GM18517 (cell line): ENCODE results near the gene NDUFA9.

Experiments
- ATAC-seq: cut with Tn5 transposase; IDR thresholded peaks from one replicate; pipeline ENCODE4 v1.9.1; 2021; ENCODE audit warnings: mild to moderate bottlenecking, moderate library complexity; ENCODE audit not compliant: unreplicated experiment

NDUFA9 gene

GRCh38 chr12:4685317-4685716 lies 36.4 kb downstream of the NDUFA9 start:
- ATAC-seq, result no peak

GRCh38 chr12:4690760-4691159 lies 41.8 kb downstream of the NDUFA9 start:
- ATAC-seq, result no peak
